Bronchial epithelial cell (primary cell): Measurements from ENCODE around the gene SLC16A10. TPM values are rescaled to one million over a fixed set of nuclear protein-coding genes. Genes with fewer than 3 reads are reported as not detected.
A peak's percentile ranks its signal among the peaks of the same experiment; 100 is the strongest.

Experiments used
- DNase-seq: peaks from one replicate; pipeline ENCODE4 v3.0.0-alpha.2; 2010; ENCODE audit warnings: low read depth
- FAIRE-seq: peaks from 2 replicates; lab custom pipeline; 2011; peaks lifted over from hg19 to GRCh38; lab: Jason Lieb, UNC
- H3K27me3 ChIP-seq: 2 replicates; pipeline ENCODE4 v1.5.1; 2011; ENCODE audit warnings: low read length; ENCODE audit not compliant: control insufficient read depth, insufficient read depth
- H3K36me3 ChIP-seq: 2 replicates; pipeline ENCODE4 v1.5.1; 2011; ENCODE audit warnings: low read length; ENCODE audit not compliant: control insufficient read depth, insufficient read depth
- H3K4me3 ChIP-seq: 2 replicates; pipeline ENCODE4 v1.5.1; 2011; ENCODE audit warnings: mild to moderate bottlenecking, low read depth, low read length, control low read depth
- CTCF ChIP-seq: IDR thresholded peaks from 2 replicates; pipeline ENCODE4 v1.5.1; 2011; ENCODE audit warnings: mild to moderate bottlenecking, moderate library complexity, low read length, control low read depth, inconsistent platforms; ENCODE audit not compliant: insufficient read depth, severe bottlenecking
- total RNA-seq: library from RNA; depleted of rRNA; stranded (reverse); fragments of >200 nt; gene quantifications from 2 replicates; pipeline ENCODE4 v1.2.1, GENCODE V29; 2014

The SLC16A10 gene
- total RNA-seq, 1 donor from 2014 or later: 0.26 TPM

- no peak overlapping the region for H3K4me3 ChIP-seq
- H3K27me3 ChIP-seq: peaks cover 2% of the 10 kb centered on the region
- no peaks in the 10 kb centered on the region for H3K36me3 ChIP-seq
- DNase-seq (no peak), FAIRE-seq (no peak)
- TF ChIP-seq CTCF: no peak
Measured at GRCh38 chr6:111161650-111162049, 74.3 kb downstream of the SLC16A10 start.

- Histone ChIP-seq H3K36me3 (no peaks in the 10 kb centered on the region), H3K27me3 (peaks cover 2% of the 10 kb centered on the region), H3K4me3 (no peak overlapping the region)
- DNase-seq: no peak
- no peak for FAIRE-seq
- no peak for TF ChIP-seq CTCF
Measured at GRCh38 chr6:111162504-111162903, 75.2 kb downstream of the SLC16A10 start.

GRCh38 chr6:111171577-111172400 lies 84.5 kb downstream of the SLC16A10 start:
- Histone ChIP-seq H3K4me3 (no peak overlapping the region), H3K27me3 (no peaks in the 10 kb centered on the region), H3K36me3 (no peaks in the 10 kb centered on the region)
- FAIRE-seq (no peak), DNase-seq (peak; percentile 4)
- no peak for TF ChIP-seq CTCF

GRCh38 chr6:111172563-111172962 lies 85.3 kb downstream of the SLC16A10 start:
- DNase-seq: no peak
- Histone ChIP-seq H3K36me3 (no peaks in the 10 kb centered on the region), H3K4me3 (no peak overlapping the region), H3K27me3 (no peaks in the 10 kb centered on the region)
- no peak for TF ChIP-seq CTCF
- no peak for FAIRE-seq

GRCh38 chr6:111173341-111173740 lies 86.0 kb downstream of the SLC16A10 start:
- no peak for TF ChIP-seq CTCF

GRCh38 chr6:111173946-111174345 lies 86.6 kb downstream of the SLC16A10 start:
- no peak for TF ChIP-seq CTCF
- DNase-seq (no peak), FAIRE-seq (no peak)
- Histone ChIP-seq H3K27me3 (no peaks in the 10 kb centered on the region), H3K36me3 (no peaks in the 10 kb centered on the region), H3K4me3 (no peak overlapping the region)

More at GRCh38 chr6:111173341-111173740, 86.0 kb downstream of the SLC16A10 start:
- Histone ChIP-seq H3K4me3 (no peak overlapping the region), H3K36me3 (no peaks in the 10 kb centered on the region), H3K27me3 (no peaks in the 10 kb centered on the region)
- FAIRE-seq (no peak), DNase-seq (peak; percentile 18)
